ENCODE measurements around the gene NAB1. TPM values are rescaled to one million over a fixed set of nuclear protein-coding genes. Genes with fewer than 3 reads are reported as not detected.
"Not testable (repeated sequence)": the region's sequence is repeated elsewhere in the genome, so short reads cannot be mapped to it uniquely, and the experiment has no call there.

NAB1 gene
- total RNA-seq, 1 experiment from 2014 or later: 31.8 TPM

GRCh38 chr2:190705280-190705679, 56.4 kb downstream of the NAB1 start:
- no peak for DNase-seq (ENCODE audit: extremely low read depth, low read depth)

GRCh38 chr2:190707726-190708125, 58.8 kb downstream of the NAB1 start:
- no peak for DNase-seq (ENCODE audit: extremely low read depth, low read depth)

GRCh38 chr2:190708650-190709049, 59.8 kb downstream of the NAB1 start:
- DNase-seq (ENCODE audit: extremely low read depth, low read depth): not testable (repeated sequence)

- DNase-seq (ENCODE audit: extremely low read depth, low read depth): no peak
Observed at GRCh38 chr2:190711069-190711468, 62.2 kb downstream of the NAB1 start.

- DNase-seq (ENCODE audit: extremely low read depth, low read depth): no peak
Observed at GRCh38 chr2:190713471-190713870, 64.6 kb downstream of the NAB1 start.

GRCh38 chr2:190714958-190715357, 66.1 kb downstream of the NAB1 start:
- no peak for DNase-seq (ENCODE audit: extremely low read depth, low read depth)

- no peak for DNase-seq (ENCODE audit: extremely low read depth, low read depth)
Observed at GRCh38 chr2:190716176-190716807, 67.4 kb downstream of the NAB1 start.

GRCh38 chr2:190717306-190717705, 68.4 kb downstream of the NAB1 start:
- no peak for DNase-seq (ENCODE audit: extremely low read depth, low read depth)

- DNase-seq (ENCODE audit: extremely low read depth, low read depth): no peak
Observed at GRCh38 chr2:190717764-190718651, 69.1 kb downstream of the NAB1 start.

- DNase-seq (ENCODE audit: extremely low read depth, low read depth): peak; percentile 35
Observed at GRCh38 chr2:190718652-190719526, 70.0 kb downstream of the NAB1 start.

GRCh38 chr2:190720276-190720675, 71.4 kb downstream of the NAB1 start:
- no peak for DNase-seq (ENCODE audit: extremely low read depth, low read depth)

- DNase-seq (ENCODE audit: extremely low read depth, low read depth): no peak
Observed at GRCh38 chr2:190720691-190721090, 71.8 kb downstream of the NAB1 start.

- DNase-seq (ENCODE audit: extremely low read depth, low read depth): no peak
Observed at GRCh38 chr2:190722061-190722759, 73.3 kb downstream of the NAB1 start.

GRCh38 chr2:190722835-190723234, 74.0 kb downstream of the NAB1 start:
- DNase-seq (ENCODE audit: extremely low read depth, low read depth): no peak

GRCh38 chr2:190723397-190724090, 74.7 kb downstream of the NAB1 start:
- DNase-seq (ENCODE audit: extremely low read depth, low read depth): no peak

- DNase-seq (ENCODE audit: extremely low read depth, low read depth): no peak
Observed at GRCh38 chr2:190726255-190726654, 77.4 kb downstream of the NAB1 start.

- no peak for DNase-seq (ENCODE audit: extremely low read depth, low read depth)
Observed at GRCh38 chr2:190736355-190736754, 87.5 kb downstream of the NAB1 start.

- no peak for DNase-seq (ENCODE audit: extremely low read depth, low read depth)
Observed at GRCh38 chr2:190740449-190740848, 91.6 kb downstream of the NAB1 start.

All from NCI-H460 (cell line).